GM19438 (cell line): ENCODE data around the gene IYD.

ENCODE experiments used
- ATAC-seq: cut with Tn5 transposase; IDR thresholded peaks from one replicate; pipeline ENCODE4 v1.9.1; 2021; ENCODE audit warnings: low read depth; ENCODE audit not compliant: unreplicated experiment

Gene IYD, protein sequence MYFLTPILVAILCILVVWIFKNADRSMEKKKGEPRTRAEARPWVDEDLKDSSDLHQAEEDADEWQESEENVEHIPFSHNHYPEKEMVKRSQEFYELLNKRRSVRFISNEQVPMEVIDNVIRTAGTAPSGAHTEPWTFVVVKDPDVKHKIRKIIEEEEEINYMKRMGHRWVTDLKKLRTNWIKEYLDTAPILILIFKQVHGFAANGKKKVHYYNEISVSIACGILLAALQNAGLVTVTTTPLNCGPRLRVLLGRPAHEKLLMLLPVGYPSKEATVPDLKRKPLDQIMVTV

DNA sequence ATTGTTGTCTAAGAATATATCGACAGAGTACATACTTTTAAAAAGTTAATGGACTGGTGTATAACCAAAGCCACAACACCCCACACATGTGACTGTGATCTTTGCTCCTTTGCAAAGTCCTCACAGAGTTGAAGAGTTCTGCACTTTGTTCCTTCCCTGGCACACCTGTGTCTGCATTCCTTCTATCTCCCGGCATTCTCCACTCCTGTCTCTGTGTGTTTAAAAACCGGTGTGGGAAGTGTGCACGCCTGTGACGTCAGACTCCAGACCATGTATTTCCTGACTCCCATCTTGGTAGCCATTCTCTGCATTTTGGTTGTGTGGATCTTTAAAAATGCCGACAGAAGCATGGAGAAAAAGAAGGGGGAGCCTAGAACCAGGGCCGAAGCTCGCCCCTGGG is at the start of gene IYD:
TSS of gene IYD (plus strand) at position 251 of the 400 bp plus-strand sequence. CDS start at position 271, 20 bp downstream.
- no peak for ATAC-seq

DNA sequence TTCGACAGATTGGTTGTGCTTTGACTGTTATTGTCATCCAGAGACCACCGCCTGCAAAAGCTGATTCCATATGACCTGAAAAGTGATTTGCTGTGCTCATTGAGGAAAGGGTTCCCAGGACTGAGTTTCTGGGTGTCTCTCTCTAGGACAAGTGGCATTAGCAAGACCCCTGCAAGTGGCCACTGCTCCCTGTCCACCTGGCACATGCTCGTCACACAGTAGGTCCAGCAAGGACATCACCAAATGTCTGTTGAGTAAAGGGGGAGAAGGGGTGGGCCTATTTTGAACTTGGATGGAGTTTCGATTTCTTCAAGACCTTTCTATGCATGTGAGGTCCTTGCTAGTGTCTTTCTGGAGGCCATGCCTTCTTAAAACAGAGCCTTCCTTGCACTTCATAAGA is 48.9 kb upstream of the IYD start:
- ATAC-seq, result no peak

DNA sequence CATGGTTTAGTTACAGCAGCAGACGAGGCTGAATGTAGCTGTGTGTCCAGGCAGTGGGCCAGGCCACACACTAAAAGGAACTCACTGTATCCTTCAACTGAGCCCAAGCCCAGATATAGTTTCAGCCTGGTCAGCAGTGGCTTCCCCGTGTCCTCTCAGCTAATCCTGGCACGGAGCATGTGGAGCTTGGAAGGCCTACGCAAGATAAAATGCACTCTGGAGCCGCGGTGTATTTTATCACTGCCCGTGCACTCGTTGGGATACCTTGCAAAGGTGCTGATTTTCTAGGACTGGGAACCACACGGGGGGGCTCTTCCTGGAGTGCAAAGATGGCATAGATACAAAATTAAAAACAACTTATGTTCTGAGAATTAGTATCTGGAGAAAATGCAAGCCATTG is 48.4 kb upstream of the IYD start:
- ATAC-seq, result no peak

DNA sequence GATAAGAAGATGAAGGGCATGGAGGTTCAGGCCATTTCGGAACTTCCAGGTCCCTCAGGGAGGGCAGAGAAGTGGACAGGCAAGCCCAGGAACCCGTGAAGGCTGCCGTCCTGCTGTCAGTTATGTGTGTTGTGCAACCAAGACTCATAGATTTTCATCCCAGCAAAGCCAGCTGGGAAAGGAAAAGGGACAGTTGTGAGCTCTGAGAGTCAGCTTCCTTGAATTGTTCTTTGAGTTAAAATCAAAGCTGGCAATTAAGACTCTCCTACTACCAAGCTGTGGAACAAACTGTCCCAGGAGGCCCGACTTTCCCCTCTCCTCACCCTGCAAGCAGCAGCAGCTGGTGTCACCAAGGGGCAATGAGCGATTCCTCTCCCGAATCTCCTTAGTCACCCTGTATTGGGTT is 46.3 kb upstream of the IYD start:
- ATAC-seq, result no peak

DNA sequence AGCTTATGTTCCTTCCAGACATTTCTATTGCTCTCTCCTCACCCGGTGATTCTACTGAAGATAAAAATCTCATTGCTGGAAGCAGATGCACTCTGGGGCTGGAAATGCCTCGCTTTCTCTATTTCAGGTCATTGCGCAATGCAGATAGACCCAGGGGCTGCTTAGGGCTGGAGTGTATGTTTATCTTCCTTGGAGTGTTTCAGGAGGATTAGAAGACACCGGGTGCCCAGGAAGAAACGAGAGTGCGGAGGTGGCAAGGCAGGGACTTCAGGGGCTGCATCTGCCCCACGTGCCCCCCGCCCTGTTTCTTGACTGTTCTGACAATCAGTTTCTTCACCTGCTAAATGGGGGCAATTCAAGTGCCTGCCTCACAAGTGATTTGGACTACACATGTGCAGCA is 45.6 kb upstream of the IYD start:
- ATAC-seq, result no peak

DNA sequence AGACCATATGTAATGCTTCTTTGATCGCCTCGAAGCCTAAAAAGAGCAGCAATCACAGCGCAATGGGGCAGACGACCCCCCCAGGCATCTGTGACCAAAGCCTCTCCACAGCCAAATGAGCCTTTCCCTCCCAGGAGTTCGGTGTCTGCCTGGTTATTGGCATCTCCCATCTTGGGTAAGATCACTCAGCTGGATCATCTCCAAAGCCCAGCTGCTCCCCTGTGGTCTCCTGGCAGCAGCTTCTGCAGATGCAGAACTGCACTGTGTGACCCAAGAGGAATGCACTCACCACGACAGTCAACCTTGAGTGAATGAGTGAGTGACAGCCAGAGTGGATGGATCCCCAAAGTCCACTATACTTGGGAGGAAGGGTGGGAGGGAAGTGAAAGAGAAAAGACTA is 44.8 kb upstream of the IYD start:
- ATAC-seq, result no peak

DNA sequence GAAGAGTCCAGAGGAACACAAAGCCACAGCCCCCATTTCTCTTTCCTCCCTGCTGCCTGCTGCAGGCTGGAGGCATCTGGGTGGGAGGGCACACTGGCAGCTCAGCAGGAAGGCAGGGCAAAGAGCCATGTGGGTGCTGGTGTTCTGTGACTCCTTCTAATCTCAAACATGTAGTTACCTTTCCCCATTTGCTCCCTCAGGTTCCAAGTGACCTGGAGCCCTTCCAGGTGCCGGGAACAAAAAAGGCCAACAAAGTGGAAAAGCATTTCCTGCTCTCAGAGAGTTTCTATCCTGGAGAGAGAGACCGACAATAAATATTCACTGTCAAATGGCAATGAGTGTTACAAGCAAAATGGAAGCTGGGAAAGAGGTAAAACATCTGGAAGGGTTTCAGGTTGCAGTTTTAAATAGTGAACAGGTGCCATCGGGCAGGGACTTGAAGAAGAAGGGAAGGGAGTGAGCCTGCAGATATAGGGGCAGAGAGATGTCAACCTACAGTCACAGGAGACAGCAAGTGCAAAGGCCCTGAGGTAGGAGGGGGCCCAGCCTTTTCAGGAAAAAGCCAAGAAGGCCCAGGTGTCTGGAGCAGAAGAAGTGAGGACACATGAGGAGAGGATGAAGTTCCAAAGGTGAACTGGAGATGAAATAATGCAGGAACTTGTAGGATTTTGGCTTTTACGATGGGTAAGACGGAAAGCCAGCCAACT is 43.6 kb upstream of the IYD start:
- no peak for ATAC-seq

DNA sequence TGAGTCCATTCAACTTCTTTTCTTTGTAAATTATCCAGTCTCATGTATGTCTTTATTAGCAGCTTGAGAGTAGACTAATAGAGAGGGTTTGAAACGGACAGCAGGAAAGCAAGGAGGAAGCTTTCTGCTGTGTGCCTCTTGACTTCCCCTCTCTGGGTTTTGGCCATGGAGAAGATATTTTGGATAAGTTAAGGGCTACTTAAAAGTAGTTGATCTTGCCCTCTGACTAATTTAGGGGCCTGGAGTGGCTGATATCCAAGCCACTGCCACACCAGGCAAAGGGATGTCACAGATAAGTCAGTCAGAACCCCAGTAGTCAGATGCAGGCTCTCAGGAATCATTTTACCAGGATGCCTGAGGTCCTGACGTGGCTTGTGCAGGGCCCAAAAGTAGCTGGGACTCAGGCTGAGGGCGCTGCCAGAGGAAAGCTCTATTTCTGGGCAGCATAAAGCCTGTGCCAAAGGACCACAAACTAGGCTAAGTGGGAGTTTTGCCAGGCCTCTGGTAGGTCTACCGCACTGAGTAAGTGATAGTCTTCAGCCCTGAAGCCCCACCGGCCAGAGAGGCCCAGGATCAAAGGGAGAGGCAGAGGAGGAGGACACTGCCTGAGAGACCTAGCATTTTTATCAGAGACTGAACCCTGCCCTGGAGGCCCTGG is 41.6 kb upstream of the IYD start:
- no peak for ATAC-seq

DNA sequence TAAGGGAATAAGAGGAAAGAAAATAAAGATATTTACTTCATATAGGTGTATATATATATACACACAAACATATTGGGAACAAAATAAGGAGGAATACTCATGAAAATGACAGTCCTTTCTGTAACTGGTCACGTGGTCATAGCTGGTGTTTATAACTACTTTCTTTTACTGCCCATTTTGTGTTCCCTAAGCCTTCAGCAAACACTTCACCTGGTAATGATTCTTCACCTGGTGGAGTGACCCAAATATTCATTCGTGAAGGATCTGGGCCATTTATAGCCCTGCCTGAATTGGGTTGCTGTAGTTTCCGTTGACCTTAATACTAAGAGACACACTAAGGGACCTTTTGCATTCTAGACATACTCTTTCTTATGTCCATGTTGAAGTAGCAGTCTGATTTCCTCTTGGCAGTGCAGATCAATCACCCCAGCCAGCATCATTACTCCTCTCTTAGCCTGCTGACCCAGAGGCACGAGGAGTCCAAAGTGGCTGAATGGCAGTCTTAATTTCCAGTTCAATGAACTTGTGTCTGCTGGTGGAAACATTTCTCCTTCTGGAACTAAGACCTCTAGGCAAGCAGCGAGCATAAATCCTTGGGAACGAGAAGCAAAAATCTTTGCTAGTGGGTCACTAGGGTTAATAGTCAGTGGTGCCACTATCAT is 39.9 kb upstream of the IYD start:
- ATAC-seq, result no peak

DNA sequence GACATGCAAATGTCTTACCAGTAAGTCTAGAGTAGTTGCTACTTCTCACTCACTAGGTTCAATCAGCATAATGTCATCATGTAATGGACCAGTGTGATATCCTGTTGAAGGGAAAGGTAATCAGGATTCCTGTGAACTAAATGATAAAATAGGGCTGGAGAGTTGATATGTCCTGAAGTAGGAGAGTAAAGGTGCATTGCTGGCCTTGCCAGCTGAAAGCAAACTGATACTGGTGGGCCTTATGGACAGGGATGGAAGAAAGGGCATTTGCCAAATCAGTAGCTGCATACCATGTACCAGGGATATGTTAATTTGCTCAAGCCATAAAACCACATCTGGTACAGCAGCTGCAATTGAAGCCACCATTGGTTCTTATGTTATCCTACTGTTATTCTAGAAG is 37.5 kb upstream of the IYD start:
- no peak for ATAC-seq

DNA sequence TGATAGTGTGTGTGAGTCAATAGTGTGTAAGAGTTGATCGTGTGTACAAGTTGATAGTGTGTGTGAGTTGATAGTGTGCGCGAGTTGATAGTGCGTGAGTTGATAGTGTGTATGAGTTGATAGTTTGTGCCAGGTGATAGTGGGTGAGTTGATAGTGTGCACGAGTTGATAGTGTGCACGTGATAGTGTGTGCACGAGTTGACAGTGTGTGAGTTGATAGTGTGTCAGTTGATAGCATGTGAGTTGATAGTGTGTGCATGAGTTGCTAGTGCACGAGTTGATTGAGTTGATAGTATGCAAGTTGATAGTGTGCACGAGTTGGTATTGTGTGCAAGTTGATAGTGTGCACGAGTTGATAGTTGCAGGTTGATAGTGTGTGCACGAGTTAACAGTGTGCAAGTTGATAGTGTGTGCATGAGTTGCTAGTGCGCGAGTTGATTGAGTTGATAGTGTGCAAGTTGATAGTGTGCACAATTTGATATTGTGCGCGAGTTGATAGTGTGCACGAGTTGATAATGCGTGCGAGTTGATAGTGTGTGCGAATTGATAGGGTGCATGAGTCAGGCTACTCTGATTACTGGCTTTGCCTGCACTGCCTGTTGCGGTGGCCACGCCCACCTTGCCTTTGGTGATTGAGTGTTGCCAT is 35.8 kb upstream of the IYD start:
- ATAC-seq, result no peak

DNA sequence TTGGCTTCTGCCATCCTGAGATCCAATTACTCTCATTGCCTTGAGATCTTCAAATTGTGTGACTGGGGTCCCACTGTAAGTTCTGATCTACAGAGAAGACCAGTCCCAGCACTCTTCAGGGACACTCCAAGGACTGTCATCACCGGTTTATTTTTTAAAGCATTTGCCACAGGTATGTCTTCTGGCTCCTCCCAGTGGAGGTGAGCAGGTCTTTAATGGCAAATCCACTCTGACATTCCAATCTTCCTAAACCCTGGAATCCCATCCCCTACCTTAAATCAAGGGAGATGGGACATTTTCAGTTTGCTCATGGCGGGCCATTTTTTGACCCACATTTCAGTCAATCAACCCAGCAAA is 35.2 kb upstream of the IYD start:
- no peak for ATAC-seq

DNA sequence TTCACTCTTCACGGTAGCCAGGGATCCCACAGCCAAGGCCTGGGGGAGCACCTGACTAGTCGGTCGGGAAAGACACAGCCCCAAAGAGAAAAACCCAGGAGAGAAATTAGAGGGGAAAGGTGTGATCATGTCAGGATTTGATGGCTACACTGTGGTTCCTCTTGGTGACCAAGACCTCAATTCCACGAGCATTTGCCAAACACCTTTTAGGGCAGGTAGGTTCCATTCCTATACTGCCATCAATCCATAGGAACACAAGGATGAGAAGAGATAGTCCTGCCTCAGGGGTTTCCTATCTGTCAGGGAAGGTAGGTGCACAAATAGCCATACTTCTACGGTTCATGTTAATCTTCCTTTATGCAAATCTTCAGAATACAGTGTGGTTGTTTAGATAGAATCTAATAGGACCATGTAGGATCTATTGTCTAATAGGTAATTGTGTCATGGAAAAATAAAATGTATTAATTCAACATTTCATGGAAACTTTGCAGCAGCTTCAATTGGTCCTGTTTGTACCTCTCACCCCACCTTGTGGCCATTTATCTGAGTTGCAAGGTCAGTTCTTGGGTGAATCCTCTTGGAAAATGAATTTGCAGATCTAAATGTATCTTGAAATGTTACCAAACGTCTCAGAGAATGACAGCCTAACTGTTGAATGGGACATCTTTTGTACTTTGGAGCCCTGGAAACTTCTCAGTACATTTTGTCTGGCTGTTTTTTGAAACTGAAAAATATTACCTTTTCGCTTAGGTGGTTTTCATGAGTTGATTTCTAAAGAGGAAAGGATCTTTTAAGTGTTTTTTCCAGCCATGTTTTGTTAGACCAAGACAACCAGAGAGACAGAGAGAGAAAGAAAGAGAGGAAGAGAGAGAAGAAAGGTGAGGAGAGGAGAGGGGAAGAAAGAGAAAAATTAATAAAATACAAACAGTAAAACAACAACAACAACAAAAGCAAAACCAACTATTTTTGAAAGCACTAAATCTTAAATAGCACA is 33.7 kb upstream of the IYD start:
- ATAC-seq, result no peak

DNA sequence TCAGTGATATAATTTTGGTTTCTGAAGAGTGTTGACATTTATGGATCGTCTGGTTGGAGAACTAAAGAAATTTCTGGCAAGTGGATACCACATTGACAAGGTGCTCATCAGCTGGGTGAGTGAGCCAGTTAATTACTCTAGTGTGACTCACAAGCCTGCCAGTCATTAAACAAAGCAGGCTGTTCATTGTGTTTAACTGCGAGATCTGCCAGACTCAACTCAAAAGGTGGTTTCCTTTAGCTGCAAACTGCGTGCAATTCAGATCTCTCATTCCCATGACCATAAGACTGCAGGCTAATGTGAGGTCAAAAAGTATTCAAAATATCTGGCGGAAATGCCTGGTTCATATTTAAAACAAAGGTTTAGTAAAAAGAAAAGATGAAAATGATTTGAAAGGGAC is 32.5 kb upstream of the IYD start:
- ATAC-seq, result no peak

DNA sequence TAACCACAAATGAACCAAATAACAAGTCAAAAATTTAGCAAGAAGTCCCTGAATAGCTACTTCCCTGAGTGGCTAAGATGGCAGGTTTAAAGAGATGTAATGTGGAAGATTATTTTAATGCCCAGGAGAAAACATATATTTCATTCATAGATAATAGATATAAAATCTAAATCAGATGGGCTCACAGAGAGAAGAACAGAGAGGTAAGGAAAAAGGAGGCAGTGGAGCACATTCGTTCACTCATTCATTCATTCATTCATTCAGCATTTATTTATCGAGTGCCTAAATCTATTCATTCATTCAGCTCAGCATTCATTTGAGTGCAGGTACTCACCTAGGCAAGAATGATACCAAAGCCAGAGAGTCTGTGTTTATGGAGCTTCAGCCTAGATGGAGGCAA is 32.1 kb upstream of the IYD start:
- no peak for ATAC-seq

DNA sequence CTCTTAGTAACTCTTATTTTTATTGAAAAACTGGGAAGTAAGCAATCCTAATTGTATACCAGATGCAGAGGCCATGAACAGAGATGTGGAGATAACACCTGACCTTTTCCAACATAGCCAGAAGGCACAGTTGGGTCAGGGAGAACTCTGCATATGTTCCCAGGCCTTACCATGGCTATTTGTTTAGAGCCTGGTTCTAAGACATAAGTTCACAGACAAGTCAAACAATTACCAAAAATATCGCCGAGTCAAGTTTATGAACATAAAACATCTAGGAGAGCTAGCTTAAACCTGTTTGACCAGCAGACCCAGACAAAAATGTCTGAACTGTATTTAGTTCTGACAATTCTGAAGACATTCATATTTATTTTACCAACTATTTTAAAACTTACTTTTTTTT is 26.7 kb upstream of the IYD start:
- ATAC-seq, result no peak

DNA sequence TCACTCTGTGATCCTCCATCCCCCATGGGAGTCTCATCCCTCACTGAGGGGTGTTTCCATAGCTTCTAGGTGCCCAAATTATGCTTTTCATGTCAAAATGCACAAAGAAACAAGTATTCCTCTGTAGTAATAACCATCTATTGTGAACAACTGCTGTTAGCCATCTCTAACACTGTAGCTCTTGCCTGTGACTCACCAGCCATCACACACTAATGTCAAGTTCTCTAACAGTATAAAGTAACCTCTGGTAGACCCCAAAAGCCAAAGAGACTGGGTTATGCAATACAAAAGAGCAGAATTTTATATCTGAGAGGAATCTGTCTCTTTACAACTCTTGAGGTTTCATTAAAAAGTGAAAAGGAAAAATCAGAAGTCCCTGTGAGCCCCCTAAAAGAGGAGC is 25.4 kb upstream of the IYD start:
- no peak for ATAC-seq

DNA sequence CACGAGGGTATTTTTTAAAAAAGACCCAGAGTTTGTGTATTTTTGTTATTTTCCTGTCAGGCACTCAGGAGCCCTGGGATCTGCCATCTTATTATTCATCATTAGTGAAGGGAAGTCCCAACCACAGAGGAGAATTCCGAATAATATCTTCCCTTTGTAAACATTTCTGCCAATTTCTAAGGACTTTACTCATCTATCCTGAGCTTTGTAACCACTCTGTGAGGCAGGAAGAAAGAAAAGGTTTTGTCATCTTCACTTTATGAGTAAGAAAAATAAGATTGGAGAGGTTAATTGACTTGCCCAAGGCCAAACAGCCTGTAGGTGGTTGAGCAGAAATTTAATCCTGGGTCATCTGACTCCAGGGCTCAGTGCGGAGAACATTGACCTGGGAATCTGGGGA is 23.0 kb upstream of the IYD start:
- no peak for ATAC-seq

DNA sequence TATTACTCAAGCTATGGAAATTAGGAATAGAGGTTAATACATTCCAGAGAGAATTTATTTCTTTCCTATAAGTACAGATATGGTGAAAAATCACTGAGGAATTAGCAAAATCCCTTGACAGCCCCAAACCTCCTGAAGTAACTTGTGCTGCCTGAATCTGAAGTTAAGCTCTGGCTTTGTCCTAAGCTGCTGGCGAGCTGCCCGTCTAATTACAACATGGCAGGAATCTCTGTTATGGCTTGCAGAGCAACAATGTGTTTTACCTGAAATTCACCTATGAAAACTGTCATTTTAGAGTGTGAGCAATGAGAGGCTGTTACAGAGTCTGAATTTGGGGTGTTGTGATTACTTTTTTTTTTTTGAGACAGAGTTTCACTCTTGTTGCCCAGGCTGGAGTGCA is 22.5 kb upstream of the IYD start:
- no peak for ATAC-seq

DNA sequence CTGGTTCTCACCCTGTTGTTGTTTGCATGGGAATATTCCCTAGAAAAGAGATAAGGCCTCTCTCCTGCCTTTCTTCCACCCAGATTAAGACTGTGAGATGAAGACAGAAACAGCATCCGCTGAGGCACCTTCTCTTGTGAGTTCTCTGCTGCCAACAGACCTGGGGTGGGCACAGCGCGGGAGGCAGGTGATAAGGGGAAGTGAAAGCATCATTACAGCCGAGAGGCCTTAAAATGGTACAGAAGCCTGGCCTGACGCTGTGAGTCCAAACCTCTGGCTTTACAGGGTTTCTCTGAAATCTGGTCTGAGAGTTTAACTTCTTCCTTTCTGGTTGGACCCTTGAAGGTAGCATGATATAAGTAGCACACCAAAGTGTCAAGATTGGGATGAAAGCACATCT is 21.0 kb upstream of the IYD start:
- no peak for ATAC-seq
